HG03378 (cell line): ENCODE data around the gene CYB561D2.
"Not testable (repeated sequence)": the region's sequence is repeated elsewhere in the genome, so short reads cannot be mapped to it uniquely, and the experiment has no call there.

Experiments used
- ATAC-seq: cut with Tn5 transposase; IDR thresholded peaks from one replicate; pipeline ENCODE4 v1.9.1; 2021; ENCODE audit warnings: mild to moderate bottlenecking, moderate library complexity; ENCODE audit not compliant: unreplicated experiment

CYB561D2 gene, protein sequence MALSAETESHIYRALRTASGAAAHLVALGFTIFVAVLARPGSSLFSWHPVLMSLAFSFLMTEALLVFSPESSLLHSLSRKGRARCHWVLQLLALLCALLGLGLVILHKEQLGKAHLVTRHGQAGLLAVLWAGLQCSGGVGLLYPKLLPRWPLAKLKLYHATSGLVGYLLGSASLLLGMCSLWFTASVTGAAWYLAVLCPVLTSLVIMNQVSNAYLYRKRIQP

DNA sequence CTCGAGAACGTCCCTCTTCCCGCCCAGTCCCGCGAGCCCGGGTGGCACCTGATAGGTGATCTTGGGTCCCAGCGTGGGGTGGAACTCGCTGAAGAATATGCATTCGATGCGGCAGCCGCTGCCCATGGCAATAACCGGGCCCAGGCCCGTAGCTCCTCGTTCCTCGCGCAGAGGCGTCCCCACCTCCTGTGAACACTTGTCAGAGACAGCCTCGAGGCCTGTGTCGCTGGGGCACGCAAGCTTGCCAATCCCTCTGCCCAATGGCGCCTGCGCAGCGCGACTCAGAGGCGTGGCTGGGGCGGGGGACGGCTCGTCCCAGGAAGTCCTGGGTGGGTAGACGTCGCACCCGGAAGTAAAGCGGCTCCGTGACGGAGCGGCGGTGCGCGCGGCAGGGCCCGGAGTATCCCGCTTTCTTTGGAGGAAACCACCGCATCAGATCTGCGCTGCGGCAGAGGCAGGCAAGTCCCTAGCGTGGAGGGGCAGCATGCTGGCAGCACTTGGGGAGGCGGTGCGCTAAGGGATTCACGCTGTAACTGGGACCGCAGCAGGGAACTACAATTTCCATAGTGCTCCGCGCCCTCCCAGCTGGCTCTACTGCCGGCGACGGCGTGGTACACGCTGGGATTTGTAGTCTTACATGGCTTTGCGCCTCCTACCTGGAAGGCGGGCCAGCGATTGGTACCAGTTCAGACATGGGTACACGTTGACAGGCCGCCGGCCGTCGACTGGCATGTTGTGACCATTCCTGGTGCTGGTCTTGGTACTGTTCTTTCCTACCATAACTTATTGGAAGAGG is at the start of gene CYB561D2, which contains the start of gene NPRL2:
CYB561D2 (plus strand) TSS at position 336 of the 796 bp plus-strand sequence. CDS start 572 bp downstream, outside the sequence.
NPRL2 (minus strand) TSS at position 249 of the 796 bp plus-strand sequence; CDS start at position 126, 123 bp downstream.
- peak; percentile 69 for ATAC-seq

DNA sequence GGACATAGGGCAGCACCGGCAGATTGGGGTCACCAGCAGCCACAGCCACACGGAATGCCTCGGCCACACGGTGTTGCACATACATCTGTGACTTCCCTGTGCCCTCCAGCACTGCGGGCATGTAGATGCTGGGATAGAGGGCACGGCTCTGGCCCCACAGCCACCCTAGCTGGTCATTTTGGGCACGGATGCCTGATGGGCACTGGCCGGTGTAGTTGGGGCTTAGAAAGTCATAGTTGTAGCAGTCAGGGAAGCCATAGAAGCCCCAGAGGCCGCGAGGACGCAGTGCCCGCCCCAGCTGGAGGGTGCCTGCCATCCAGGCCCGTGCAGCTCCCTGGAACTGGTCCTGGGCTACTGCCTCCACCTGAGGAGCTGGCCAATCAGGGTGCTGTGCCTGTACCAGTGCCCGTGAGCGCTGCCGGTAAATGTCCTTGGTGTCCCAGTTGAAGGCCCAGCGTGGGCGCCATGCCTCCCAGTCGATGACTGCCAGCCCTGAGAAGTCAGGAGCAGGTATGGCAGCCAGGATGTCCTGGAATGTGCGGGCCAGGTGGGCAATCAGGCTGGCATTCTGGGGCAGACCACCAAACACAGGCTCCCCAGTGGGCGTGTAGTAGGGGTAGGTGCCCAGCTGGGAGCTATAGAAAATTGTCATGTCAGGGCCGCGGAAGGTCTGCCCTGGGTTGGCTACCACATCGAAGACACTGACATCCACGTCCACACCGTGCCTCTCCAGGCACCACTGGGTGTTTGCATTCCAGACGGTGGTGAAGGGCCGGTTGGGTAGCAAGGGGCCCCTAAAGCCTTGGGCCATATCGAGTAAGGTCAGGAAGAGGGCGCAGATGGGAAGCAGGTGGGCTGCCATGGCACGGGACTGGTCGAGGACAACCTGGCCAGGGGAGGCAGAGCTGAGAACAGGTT is 48.3 kb upstream of the CYB561D2 start:
- no peak for ATAC-seq

DNA sequence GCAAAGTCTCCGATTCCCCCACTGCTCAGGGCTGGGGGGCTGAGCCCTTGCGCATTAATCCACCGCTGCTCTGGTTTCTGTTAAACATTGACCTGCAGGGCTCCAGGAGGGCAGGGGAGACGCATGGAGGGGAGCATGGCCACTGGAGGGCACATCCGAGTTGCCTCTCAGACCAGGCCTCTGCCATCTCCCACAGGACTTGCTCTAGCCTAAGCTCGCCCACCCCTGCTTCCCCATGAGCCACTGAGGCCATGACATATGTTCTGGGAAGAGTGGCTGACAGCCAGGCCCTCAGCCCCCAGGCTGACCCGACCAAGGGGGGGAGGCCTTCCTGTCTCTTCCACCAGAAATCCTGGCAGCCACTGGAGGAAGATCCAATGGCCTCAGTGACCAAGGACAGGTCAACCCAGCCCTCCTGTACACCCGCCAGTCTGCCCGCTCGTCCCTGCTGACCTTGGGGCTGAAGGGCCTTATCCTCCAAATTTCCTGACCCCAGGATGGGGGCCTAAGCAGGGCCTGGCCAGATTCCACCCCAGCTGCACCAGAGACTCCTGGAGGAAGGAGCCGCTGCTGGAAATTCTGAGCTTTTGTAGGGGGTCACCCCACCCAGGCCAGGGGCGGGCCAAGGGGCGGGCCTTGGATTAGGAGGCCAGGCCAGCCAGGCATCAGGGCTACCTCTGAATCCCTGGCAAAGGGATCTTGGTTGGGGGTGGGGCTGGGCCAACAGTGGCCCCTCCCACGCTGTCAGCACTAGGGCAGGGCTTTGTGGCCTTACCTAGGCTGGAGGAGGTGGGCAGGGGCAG is 47.4 kb upstream of the CYB561D2 start, which contains the start of gene HYAL1:
HYAL1 (minus strand) TSS at position 562 of the 803 bp plus-strand sequence. CDS start 618 bp downstream, outside the sequence.
- ATAC-seq, result no peak

DNA sequence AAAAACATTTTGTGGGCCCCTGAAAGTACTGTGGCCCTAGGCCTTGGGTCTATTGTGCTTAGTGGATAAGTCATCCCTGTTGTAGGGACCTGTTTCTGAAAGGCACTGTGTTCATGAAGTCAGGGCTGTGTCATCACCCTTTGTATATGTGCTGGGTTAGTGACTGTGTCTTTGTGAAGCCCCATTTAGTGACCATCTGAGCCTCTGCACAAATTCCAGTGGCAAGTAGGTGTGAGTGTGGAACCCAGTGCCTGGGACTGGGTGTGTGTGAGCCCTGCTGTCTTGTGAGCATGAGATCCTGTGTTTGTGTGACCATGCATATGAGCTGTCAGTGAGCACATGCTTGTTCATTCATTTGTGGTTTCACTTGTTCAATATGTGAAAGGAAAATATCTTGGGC is 46.1 kb upstream of the CYB561D2 start:
- ATAC-seq, result no peak

DNA sequence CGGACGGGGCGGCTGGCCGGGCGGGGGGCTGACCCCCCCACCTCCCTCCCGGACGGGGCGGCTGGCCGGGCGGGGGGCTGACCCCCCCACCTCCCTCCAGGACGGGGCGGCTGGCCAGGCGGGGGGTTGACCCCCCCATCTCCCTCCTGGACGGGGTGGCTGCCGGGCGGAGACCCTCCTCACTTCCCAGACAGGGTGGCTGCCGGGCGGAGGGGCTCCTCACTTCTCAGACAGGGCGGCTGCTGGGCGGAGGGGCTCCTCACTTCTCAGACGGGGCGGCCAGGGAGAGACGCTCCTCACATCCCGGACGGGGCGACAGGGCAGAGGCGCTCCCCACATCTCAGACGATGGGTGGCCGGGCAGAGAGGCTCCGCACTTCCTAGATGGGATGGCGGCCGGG is 38.6 kb upstream of the CYB561D2 start:
- not testable (repeated sequence) for ATAC-seq

DNA sequence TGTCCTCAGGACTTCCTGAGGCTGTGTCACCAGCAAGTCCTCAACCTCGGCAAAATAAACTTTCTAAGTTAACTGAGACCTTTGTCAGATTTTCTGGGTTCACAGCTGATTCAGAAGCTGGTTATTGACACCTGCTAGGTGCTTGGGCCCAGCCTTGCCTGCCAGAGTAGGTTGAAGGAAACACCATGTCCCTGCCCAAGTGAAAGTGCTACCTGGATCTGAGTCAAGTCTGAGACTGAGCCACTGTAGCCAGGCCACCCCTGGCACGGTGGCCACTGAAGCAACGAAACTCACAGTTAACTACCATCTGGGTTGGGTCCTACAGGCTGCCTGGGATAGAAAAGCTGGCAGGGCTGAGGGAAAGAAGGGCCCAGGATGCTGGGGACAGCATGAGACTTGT is 36.3 kb upstream of the CYB561D2 start:
- no peak for ATAC-seq

DNA sequence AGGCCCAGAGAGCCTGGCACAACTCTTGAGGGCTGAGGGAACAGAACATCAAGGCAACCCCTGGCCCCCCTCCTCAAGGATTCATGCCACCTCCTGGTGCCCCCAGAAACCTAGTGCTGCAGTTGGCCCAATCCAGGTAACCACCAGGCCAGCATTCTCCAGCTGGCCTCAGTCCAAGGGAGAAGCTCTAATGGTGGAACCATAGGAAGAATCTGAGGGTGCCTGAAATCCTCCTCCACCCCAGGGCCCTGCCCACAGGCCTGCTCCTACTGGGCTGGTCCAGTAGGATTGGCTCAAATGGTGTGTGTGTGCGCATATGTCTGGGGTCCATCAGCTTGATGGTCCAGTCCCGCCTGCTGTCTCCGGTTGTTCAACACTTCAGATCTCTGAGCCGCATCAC is 35.8 kb upstream of the CYB561D2 start:
- no peak for ATAC-seq

DNA sequence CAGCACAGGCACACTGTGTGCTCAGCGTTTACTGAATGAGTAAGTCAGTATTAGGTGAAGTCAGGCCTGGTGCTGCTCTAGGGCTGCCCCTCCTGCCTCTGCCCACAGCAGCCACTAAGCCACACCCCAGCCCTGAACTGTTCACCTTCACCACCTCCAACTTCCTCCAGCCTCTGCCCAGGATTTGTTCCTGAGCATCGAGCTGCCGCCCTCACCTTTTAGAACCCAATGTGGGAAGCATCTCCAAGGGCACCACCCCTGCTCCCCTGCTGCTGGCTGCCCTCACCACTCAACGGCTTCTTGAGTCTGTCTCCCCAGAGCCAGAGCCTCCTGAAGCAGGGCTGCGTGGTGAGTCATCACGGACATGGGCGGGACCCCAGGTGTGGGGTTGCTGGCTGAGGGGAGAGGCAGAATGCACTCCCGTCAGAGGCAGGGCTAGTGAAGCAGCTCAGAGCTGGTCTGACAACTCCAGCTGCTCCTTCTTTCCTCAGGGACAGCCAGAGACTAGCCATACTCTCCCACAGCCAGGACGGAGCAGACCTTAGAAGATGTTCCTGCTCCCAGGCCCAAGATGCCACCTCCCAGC is 33.9 kb upstream of the CYB561D2 start:
- ATAC-seq, result no peak

DNA sequence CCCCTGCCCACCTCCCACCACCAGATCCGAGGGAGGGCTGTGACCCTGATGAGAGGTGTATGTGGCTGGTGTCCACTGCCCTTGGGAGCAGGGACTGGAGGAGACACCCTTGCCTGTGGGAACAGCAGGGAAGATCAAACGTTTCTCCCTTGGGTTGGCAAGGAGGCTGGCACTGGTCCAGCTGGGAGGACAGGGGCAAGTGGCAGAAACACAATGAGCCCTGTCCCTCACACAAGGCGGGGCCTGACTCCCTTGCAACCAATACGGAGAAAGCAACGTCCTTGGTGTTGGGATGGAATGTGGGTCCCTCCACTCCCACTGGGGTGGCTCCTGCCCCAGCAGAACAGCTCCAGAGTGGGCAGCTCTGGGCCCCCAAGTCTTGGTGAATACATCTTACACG is 33.4 kb upstream of the CYB561D2 start:
- no peak for ATAC-seq

DNA sequence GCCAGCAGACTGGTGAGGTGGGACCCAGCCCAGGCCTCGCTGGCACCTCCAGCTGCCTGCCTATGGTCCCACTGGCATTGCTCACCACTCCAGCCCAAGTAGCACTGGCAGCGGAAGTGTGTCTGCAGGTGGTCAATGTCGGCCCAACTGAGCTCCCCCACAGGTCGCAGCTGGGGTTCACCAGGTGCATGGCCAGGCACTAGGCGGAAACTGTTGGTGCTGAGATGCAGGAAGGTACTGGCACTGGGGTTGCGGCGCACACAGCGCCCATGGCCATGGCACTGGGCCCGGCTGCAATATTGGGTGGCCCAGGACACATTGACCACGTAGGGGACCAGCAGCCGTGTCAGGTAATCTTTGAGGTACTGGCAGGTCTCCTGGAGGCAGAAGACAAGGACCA is 32.5 kb upstream of the CYB561D2 start:
- no peak for ATAC-seq

DNA sequence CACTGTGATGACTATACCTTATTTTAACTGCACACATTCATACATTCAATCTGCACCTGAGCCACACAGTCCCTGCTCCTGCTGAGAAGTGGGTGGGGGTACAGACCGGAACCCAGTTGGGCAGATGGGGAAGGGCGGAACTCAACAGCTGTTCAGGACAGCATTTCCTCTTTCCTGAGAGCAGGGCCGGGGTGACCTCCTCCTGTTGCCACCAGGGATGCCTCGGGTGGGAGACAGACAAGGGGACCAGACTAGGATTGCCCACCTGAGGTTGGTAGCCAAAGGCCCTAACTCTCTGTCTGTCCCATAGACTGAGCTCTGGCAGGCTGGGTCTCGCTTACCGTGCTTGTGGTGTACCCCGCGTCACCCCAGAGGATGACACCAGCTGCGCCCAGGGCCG is 32.0 kb upstream of the CYB561D2 start:
- no peak for ATAC-seq

DNA sequence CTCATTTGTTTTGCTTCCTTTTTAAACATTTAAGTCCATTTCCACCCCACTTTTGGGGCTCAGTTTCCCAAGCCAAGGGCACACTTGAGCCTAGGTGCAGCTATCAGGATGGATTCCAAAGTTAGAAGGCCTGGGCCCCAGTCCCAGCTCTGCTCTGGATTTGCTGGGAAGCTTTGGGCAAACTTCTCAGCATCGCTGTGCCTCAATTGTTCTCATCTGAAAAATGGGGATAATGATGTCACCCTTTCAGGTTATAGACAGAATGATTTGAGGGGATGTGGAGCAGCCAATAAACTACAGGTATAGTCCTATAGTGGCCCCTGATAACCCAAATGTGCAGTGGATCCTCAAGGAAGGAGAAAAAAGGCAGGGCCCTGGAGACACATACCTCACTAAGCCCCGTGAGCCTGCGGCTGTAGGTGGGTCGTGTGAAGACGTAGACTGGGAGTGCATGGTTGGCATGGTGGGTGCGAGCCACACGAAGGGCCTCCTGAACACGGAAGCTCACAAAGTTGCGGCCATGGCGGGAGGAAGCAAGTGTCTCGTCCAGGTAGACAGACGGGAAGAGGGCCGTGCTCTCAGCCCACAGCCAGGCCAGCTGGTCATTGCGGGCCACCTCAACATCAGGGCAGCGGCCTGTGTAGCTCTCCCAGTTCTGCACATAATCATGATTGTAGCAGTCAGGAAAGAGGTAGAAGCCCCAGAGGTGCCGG is 31.3 kb upstream of the CYB561D2 start:
- ATAC-seq, result no peak

DNA sequence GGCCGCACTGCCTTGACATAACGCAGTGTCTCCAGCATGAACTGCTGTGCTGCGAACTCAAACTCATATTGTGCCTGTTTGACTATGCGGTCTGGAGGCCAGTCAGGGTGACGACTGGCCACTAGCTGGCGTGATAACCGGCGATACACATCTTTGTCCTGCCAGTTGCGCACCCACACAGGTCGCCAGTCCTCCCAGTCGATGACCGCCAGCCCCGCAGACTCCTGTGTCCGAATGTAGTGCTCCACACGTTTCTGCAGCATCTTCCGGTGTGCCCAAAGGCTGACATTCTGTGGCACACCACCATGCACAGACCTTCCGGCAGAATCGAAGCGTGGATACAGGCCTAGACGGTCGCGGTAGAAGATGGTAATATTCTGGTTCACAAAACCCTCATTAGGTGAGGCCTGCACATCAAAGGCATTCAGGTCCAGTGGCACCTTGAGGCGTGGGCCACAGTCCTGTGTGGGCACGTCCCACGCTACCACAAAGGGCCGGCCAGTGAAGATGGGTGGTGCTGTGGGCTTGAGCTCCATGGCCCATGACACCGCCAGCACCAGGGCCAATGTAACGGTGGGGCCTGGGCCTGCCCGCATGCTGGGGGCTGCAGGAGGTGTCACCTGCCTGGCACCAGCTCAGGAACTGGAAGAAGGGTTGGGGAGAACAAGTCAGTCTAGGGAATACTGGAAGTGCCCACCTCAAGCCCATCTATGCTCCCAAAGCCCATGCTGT is 30.6 kb upstream of the CYB561D2 start:
- ATAC-seq, result no peak

DNA sequence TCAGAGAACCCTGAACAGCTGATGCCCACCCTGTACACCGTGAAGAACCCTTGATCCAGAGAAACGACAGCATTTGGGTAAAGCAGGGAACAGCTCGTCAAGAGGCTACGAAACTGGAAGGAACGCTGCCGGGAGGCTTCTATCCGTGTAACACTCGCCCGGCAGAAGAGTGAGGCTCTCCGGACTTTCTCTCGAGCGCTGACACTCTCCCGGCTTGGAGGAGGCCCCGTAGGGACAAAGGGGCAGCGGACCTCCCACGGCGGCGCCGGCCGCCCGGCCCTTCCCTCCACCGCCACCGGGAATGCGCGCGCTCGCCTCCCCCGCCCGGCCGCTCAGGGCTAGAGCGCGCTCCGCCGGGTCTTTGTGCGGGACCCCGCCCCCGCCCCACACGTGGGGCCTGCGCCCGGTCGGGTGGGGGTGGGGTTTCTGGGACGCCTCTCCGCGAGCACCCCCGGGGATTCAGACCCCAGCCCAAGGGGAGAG is 29.8 kb upstream of the CYB561D2 start:
- peak; percentile 25 for ATAC-seq

DNA sequence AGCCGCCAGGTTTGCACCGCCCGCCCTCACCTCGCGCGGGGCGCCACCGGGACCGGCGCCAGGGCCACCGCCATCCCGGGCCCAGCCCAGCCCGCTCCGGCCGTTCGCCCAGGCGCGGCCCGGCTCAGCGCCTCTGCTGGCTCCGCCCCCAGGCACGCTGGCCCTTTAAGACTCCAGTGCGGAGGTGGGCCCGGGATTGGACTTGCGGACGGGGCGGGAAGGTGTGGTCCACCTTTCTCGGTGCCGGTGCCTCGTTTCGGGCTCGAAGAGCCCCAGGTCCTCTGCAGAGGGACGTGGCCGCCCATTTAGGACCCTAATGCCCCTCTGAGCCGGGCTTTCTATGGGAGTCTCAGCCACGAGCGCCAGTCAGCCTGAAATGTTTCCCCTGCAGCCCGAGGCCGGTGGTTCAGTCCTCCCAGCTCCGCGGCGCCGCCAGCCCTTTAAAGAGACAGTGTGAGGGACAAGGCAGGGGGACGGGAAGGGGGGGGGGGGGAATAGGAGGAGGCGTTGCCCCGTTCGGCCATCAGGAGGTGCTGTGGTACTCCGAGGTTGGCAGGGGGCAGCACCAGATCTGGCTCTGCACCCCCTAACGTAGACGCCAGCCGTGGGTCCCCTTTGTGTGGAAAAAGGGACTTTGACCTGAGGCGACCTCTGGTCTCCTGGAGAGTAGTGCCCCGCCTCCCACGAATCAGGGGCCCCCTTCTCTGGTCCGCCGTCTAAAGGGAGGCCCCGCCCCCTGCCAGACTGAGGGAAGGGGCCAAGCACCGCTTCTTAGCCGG is 29.1 kb upstream of the CYB561D2 start:
- peak; percentile 52 for ATAC-seq

DNA sequence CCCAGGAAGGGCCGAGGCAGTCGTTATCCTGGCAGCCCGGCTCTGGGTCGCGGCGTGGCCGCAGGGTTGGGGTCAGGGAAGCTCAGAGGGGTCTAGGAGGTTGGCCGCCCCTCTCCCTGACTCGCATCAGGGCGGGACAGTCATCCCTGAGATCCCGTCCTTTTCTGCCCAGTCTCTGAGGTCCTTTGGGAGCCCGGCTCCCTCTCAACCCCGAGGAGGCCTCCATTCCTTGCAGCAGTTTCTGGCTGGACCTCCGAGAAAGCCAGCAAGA is 28.6 kb upstream of the CYB561D2 start:
- ATAC-seq, result no peak

DNA sequence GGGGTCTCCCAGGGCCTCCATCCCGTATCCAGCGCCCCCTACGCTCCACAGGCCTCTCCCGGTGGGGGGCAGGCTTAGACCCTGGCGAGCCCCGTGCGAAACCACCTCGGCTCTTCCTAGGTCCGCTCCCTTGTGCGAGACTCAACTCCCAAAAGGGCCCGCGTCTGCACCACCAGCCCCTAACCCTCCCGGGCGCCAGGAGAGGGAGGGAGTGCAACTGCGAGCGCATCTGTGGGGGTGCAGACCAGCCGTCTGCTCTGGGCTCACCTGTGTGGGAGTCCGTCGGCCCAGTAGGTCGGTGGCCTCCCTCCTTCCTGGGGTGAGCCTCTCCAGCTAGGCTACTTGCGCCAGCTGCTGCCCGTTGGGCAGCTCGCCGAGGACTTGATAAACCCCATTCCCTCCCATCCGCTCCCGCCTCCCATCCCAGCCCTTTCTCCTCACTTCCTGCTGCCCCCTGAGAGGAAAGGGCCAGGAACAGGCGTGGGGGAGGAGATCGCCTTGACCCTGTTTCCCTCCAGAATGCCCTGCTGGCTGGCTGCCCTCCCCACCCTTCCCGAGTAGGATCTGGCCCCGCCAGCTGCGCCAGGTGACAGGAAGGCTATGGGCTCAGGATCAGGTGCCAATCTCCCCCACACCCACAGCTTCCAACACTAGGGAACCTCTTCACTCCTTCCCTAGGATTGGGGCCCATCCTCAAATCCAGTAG is 28.1 kb upstream of the CYB561D2 start, which contains the start of gene HYAL2:
HYAL2 (minus strand) TSS at position 360 of the 706 bp plus-strand sequence. CDS start 2,256 bp downstream, outside the sequence.
- ATAC-seq, result no peak
